Activated effector memory CD4-positive, alpha-beta T cell treated with anti-CD3 and anti-CD28 coated beads, Interleukin-2, amount 50 U/mL, for 16 hours (primary cell): ENCODE results near the gene HRH4.

Experiments
- DNase-seq: peaks from one replicate; pipeline ENCODE4 v3.0.0-alpha.2; 2020

Gene HRH4

DNA sequence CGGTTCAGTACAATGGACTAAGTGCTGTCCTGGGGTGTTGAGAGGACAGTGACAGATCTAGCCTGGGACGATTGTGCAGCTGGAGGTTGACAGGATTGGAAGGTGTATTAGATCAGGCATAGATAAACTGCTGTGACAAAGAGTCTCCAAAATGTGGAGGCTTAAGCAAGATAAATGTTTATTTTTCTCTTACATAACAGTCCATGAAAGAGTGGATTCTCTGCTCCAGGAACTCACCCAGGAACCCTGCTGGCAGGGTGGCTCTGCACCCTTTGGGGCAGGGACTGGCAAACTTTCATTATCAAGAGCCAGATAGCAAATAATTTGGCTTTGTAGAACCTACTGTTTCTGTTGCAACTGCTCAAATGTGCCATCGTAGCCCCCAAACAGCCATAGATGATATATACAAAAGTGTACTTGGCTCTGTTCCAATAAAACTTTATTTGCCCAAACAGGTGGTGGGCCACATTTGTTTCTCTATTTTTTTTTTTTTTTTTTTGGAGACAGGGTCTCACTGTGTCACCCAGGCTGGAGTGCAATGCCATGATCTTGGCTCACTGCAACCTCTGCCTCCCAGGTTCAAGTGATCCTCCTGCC is 9.7 kb downstream of the HRH4 start:
- DNase-seq: no peak

- DNase-seq: no peak
These were observed 10.4 kb downstream of the HRH4 start for GRCh38 chr18:24470805-24471204.

GRCh38 chr18:24472591-24472990 is 12.2 kb downstream of the HRH4 start:
- no peak for DNase-seq

GRCh38 chr18:24474406-24474805 is 14.0 kb downstream of the HRH4 start:
- no peak for DNase-seq

DNA sequence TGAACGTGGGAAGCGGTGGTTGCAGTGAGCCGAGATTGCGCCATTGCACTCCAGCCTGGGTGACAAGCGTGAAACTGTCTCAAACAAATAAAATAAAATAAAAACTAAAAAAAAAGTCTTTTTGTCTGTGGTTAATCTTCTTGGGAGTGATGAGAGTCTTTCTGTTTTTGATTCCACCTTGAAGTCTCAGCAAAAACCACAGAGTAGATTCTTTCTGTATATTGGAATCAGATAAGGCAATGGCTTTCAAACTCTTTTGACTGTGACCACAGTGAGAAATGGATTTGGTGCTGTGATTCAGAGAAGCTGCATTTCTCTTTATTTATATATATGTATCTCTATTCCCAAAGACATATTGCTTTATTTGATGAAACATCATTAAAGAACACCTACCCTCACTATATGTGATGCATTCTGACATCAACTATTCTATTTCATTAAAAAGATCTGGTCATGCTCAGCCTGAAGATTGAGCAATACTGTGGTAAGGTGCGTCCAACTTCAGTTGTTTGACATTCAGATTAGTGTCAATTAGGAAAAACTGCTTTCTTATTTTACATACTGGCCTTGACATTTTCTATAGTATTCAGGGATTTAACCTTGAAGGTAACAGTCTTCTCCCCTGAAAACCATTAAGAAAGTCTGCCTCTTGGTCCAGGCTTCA is 15.6 kb downstream of the HRH4 start:
- no peak for DNase-seq

DNA sequence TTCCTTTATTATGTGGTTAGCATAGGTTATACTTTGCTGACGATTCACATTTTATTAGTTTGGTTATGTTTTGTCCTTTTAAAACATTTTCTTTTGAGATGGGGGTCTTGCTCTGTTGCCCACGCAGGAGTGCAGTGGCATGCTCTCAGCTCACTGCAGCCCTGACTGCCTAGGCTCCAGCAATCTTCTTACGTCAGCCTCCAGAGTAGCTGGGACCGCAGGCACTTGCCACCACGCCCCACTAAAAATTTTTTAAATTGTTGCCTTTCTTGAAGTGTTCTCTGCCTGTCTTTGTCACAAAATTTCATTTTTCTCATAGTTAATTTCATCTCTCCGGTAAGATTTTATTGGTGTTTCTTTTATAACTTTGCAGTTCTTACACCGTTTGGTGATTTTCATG is 18.9 kb downstream of the HRH4 start:
- DNase-seq: no peak

GRCh38 chr18:24482821-24483220 is 22.4 kb downstream of the HRH4 start:
- DNase-seq: no peak

- DNase-seq: no peak
These were observed 25.2 kb downstream of the HRH4 start for GRCh38 chr18:24485681-24486080.

GRCh38 chr18:24486684-24487083 is 26.2 kb downstream of the HRH4 start:
- DNase-seq: no peak

GRCh38 chr18:24488824-24489493 is 28.5 kb downstream of the HRH4 start:
- no peak for DNase-seq

- no peak for DNase-seq
These were observed 30.1 kb downstream of the HRH4 start for GRCh38 chr18:24490539-24490938.

- no peak for DNase-seq
These were observed 31.7 kb downstream of the HRH4 start for GRCh38 chr18:24491927-24492834.

- no peak for DNase-seq
These were observed 34.1 kb downstream of the HRH4 start for GRCh38 chr18:24494586-24494985.

GRCh38 chr18:24497031-24497754 is 36.8 kb downstream of the HRH4 start:
- no peak for DNase-seq

DNA sequence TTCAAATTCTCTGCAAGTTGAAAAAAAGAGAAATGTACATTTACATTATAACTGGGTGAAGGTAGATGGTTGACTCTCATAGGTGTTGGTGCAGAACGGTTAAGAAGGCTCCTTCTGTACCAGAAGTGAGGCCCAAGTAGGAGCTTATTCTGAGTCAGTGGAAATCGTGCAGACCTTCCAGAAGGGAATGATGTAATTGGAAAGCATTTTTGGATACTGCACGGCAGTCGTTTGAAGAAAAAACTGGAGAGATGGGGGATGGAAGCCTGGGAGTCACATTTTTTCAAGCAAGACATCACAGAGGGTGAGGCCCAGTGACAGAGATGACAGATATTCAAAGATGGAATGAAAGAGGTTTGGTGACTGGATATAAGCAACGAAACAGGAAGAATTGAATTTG is 39.4 kb downstream of the HRH4 start:
- DNase-seq: no peak

- no peak for DNase-seq
These were observed 39.8 kb downstream of the HRH4 start for GRCh38 chr18:24500217-24500616.

DNA sequence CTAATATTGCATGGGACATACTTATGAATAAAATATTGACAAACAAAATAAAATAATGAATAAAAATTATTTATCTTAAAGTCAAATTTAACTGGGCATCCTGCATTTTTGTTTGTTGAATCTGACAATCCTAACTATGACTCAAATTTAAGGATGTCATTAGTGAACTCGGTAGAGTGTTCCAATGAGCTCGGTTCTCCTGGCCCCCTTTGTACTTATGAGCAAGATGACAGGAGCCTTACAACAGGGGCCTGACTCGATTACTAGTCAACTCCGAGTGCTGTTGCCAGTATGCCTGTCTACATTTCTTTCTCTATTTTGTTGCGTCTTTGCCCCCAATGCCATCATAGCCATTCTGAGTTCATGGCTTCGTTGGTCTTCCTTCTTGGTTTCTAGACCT is 40.3 kb downstream of the HRH4 start:
- DNase-seq: no peak

GRCh38 chr18:24502667-24503523 is 42.5 kb downstream of the HRH4 start:
- DNase-seq: no peak

- DNase-seq: no peak
These were observed 44.0 kb downstream of the HRH4 start for GRCh38 chr18:24504401-24504800.

DNA sequence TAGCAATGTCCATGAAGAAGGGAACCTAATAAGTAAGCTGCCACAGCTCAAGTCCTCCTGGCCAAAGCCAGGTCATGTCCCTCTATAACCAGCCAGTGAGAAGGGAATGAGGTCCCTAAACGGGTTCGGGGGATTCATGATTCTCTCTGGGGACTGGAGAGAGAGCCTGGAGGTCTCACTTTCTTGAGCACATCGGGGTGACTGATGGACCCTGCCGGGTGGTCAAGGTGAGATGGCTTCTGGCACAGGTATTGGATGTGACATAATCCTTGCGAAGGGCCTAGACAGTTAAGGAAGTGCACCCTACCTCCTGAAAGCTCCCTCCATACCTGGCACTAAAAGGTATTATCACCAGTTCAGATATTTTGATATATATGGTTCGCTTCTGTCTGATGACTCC is 45.7 kb downstream of the HRH4 start:
- no peak for DNase-seq

DNA sequence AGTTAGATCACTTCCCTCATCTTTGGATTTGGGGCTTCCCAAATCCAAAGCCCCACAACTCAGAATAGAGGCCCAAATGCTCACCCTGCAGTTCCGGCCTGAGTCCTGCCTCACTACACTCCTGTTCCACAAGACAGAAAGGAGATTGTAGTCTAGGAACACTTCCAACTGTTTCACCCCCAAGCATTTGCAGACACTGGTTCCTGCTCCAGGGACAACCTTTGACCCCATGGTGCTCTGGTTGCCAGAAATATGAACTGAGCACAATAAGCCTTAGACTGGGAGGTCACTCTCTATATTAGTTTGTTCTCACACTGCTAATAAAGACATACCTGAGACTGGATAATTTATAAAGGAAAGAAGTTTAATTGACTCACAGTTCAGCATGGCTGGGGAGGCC is 49.0 kb downstream of the HRH4 start:
- DNase-seq: no peak

DNA sequence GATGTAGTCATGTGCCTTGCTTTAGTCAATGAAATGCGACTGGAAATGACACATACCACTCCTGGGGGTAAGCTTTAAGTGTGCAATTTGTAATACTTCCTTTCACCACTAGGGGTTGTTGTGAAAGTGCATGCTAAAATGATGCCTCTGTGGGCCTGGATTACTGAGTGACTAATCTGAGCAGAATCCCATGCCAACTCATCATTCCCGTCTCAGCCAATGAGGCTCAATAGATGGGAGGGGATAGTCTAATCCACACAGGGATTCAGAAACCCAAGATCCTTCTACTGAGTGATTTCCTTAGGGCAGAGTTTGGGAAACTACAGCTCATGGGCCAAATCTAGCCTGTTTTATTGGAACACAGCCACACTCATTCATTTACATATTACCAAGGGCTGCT is 54.0 kb downstream of the HRH4 start:
- DNase-seq: no peak
